SK-N-SH treated with all-trans-retinoic acid at 6 μM for 48 hours (cell line): ENCODE measurements around the gene OR8U1.

ENCODE experiments used
- ATAC-seq: fragments of 200-7000 bp; cut with Tn5 transposase; 3 replicates; pipeline ENCODE4 v1.9.1; 2020; ENCODE audit warnings: mild to moderate bottlenecking, moderate library complexity
- ARNTL ChIP-seq: fragments of 450-650 bp; formaldehyde crosslinking; IDR thresholded peaks from 2 replicates; pipeline ENCODE4 v1.5.0; 2020; ENCODE audit warnings: low read depth, mild to moderate bottlenecking, moderate library complexity, borderline replicate concordance
- BACH2 ChIP-seq: fragments of 250-450 bp; sonication (Bioruptor Pico); IDR thresholded peaks from 2 replicates; pipeline ENCODE4 v1.9.0; 2021; ENCODE audit warnings: mild to moderate bottlenecking, borderline replicate concordance
- CSDC2 ChIP-seq: fragments of 250-450 bp; sonication (Bioruptor Pico); IDR thresholded peaks from 2 replicates; pipeline ENCODE4 v1.5.0; 2020; ENCODE audit warnings: mild to moderate bottlenecking, moderate library complexity
- CSRNP3 ChIP-seq: fragments of 250-450 bp; sonication (Bioruptor Pico); IDR thresholded peaks from 2 replicates; pipeline ENCODE4 v1.5.1; 2021; ENCODE audit warnings: mild to moderate bottlenecking, moderate library complexity
- ESRRG ChIP-seq: fragments of 250-450 bp; sonication (Bioruptor Pico); IDR thresholded peaks from 2 replicates; pipeline ENCODE4 v1.6.1; 2021; ENCODE audit warnings: mild to moderate bottlenecking
- GLIS3 ChIP-seq: fragments of 250-450 bp; sonication (Bioruptor Pico); IDR thresholded peaks from 2 replicates; pipeline ENCODE4 v1.5.0; 2020; ENCODE audit warnings: mild to moderate bottlenecking, moderate library complexity
- ISL1 ChIP-seq: fragments of 250-450 bp; sonication (Bioruptor Pico); IDR thresholded peaks from 2 replicates; pipeline ENCODE4 v2.1.2; 2022; ENCODE audit warnings: mild to moderate bottlenecking, moderate library complexity
- OSR1 ChIP-seq: fragments of 250-450 bp; sonication (Bioruptor Pico); IDR thresholded peaks from 2 replicates; pipeline ENCODE4 v1.8.0; 2022; ENCODE audit warnings: moderate library complexity, mild to moderate bottlenecking, inconsistent platforms
- PATZ1 ChIP-seq: fragments of 250-450 bp; sonication (Bioruptor Pico); IDR thresholded peaks from 2 replicates; pipeline ENCODE4 v1.8.0; 2020; ENCODE audit warnings: mild to moderate bottlenecking, moderate library complexity, borderline replicate concordance
- POU6F1 ChIP-seq: fragments of 250-450 bp; sonication (Bioruptor Pico); IDR thresholded peaks from 2 replicates; pipeline ENCODE4 v1.8.0; 2021; ENCODE audit warnings: low read depth, mild to moderate bottlenecking, moderate library complexity, borderline replicate concordance
- PPARA ChIP-seq: fragments of 250-450 bp; sonication (Bioruptor Pico); IDR thresholded peaks from 2 replicates; pipeline ENCODE4 v1.5.0; 2020; ENCODE audit warnings: mild to moderate bottlenecking, borderline replicate concordance
- RARB ChIP-seq: fragments of 250-450 bp; sonication (Bioruptor Pico); IDR thresholded peaks from 2 replicates; pipeline ENCODE4 v1.8.0; 2021; ENCODE audit warnings: mild to moderate bottlenecking, moderate library complexity
- SNAI2 ChIP-seq: fragments of 250-450 bp; sonication (Bioruptor Pico); IDR thresholded peaks from 2 replicates; pipeline ENCODE4 v1.5.0; 2020; ENCODE audit warnings: mild to moderate bottlenecking, moderate library complexity
- TCF4 ChIP-seq: fragments of 250-450 bp; sonication (Bioruptor Pico); IDR thresholded peaks from 2 replicates; pipeline ENCODE4 v1.8.0; 2021; ENCODE audit warnings: mild to moderate bottlenecking, moderate library complexity, borderline replicate concordance
- TOX ChIP-seq: fragments of 250-450 bp; sonication (Bioruptor Pico); IDR thresholded peaks from 2 replicates; pipeline ENCODE4 v1.8.0; 2021; ENCODE audit warnings: mild to moderate bottlenecking, moderate library complexity, borderline replicate concordance
- ZC3H10 ChIP-seq: fragments of 250-450 bp; sonication (Bioruptor Pico); IDR thresholded peaks from 2 replicates; pipeline ENCODE4 v1.5.1; 2021; ENCODE audit warnings: mild to moderate bottlenecking, moderate library complexity
- ZFP3 ChIP-seq: fragments of 250-450 bp; sonication (Bioruptor Pico); IDR thresholded peaks from 2 replicates; pipeline ENCODE4 v1.5.0; 2020; ENCODE audit warnings: mild to moderate bottlenecking, moderate library complexity
- ZFP30 ChIP-seq: fragments of 450-650 bp; formaldehyde crosslinking; IDR thresholded peaks from 2 replicates; pipeline ENCODE4 v1.5.0; 2022; ENCODE audit warnings: mild to moderate bottlenecking, moderate library complexity
- ZNF565 ChIP-seq: fragments of 450-650 bp; formaldehyde crosslinking; conservative IDR thresholded peaks from 2 replicates; pipeline ENCODE4 v1.5.0; 2020; ENCODE audit warnings: low read depth, mild to moderate bottlenecking, moderate library complexity
- ZNF70 ChIP-seq: fragments of 450-650 bp; formaldehyde crosslinking; IDR thresholded peaks from 2 replicates; pipeline ENCODE4 v1.5.0; 2020; ENCODE audit warnings: mild to moderate bottlenecking, moderate library complexity
- ZNF8 ChIP-seq: fragments of 450-650 bp; formaldehyde crosslinking; IDR thresholded peaks from 2 replicates; pipeline ENCODE4 v1.5.0; 2020; ENCODE audit warnings: mild to moderate bottlenecking, moderate library complexity
- TF ChIP-seq, protein P1 (sequence below): fragments of 250-450 bp; sonication (Bioruptor Pico); IDR thresholded peaks from 2 replicates; pipeline ENCODE4 v1.5.0; 2020; ENCODE audit warnings: mild to moderate bottlenecking, moderate library complexity

Gene OR8U1

DNA sequence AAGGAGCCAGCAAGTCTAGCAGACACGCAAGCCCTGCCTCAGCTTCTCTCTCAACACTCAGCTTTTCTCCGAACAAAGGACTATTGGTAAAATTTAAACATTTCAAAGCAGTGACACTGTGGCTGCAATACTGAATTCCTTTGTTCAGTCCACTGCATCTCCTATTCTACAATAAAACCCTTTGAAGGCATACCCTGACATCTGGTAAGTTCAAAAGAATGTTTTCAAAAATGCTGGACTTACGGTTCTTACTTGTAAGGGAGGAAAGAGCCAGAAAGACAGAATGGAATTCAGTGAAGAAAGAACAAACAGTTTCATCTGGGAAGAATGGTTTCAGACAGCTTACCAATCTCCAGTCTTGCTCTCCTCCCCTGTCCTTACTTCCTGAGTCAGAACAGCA is 42.3 kb upstream of the OR8U1 start (continued):
- TF ChIP-seq POU6F1 (CRISPR knock-in tag) (no peak), CSRNP3 (no peak), ISL1 (CRISPR knock-in tag) (no peak), ARNTL (CRISPR knock-in tag) (no peak), SNAI2 (CRISPR knock-in tag) (no peak)
- TF ChIP-seq, all 23 proteins: peak for 0

DNA sequence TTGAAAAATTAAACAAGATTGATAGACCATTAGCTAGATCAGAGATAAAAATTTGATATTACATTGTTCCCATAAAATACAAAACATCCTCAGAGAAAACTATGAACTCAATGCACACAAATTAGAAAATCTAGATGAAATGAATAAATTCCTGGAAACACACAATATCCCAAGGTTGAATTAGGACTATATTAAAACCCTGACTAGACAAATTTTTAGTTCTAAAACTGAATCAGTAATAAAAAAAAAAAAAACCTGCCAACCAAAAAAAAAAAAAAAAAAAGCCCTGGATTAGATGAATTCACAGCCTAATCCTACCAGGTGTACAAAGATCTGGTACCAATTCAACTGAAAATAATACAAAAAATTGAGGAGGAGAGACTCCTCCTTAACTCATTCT is 35.1 kb upstream of the OR8U1 start:
- TF ChIP-seq CSRNP3, result no peak
- TF ChIP-seq SNAI2 (CRISPR knock-in tag), result no peak
- no peak for TF ChIP-seq TOX (CRISPR knock-in tag)
- TF ChIP-seq PATZ1 (CRISPR knock-in tag), result no peak
- no peak for TF ChIP-seq ZFP3
- TF ChIP-seq ISL1 (CRISPR knock-in tag), result no peak
- TF ChIP-seq ZC3H10, result no peak
- TF ChIP-seq ARNTL (CRISPR knock-in tag), result no peak
- TF ChIP-seq POU6F1 (CRISPR knock-in tag), result no peak
- no peak for TF ChIP-seq ZNF70 (CRISPR knock-in tag)
- TF ChIP-seq ZFP30, result no peak
- no peak for TF ChIP-seq PPARA
- no peak for TF ChIP-seq ESRRG (CRISPR knock-in tag)
- no peak for TF ChIP-seq ZNF8
- TF ChIP-seq ZNF565, result no peak
- no peak for TF ChIP-seq OSR1 (CRISPR knock-in tag)
- no peak for TF ChIP-seq RARB (CRISPR knock-in tag)
- TF ChIP-seq CSDC2 (CRISPR knock-in tag), result no peak
- TF ChIP-seq TCF4 (CRISPR knock-in tag), result no peak
- TF ChIP-seq GLIS3 (CRISPR knock-in tag), result no peak
- TF ChIP-seq, all 23 proteins: peak for 0
- no peak for ATAC-seq

DNA sequence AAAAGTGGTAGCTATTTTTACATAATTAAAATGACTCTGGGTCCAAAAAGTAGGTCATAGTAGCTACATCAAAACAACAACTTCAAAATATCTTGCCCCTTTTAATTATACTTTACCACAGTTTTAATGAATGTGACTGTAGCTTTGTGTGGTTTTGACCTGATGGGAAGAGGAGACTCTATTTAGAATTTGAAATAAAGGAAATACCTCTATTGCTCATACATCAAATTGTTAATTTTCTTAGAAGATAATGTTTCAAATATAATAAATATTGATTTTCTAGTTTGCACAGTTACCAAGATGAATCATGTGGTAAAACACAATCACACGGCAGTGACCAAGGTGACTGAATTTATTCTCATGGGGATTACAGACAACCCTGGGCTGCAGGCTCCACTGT is 29.7 kb upstream of the OR8U1 start, which contains the start of gene OR8K1:
TSS of gene OR8K1 (plus strand) at position 301 of the 400 bp plus-strand sequence. CDS start at position 301, 0 bp downstream.
- TF ChIP-seq ZFP30 (no peak), BACH2 (CRISPR knock-in tag) (no peak), TCF4 (CRISPR knock-in tag) (no peak), ZNF565 (no peak), GLIS3 (CRISPR knock-in tag) (no peak), SNAI2 (CRISPR knock-in tag) (no peak), ZFP3 (no peak), POU6F1 (CRISPR knock-in tag) (no peak), TOX (CRISPR knock-in tag) (no peak), ZNF8 (no peak), OSR1 (CRISPR knock-in tag) (no peak), CSDC2 (CRISPR knock-in tag) (no peak), ISL1 (CRISPR knock-in tag) (no peak), RARB (CRISPR knock-in tag) (no peak), ZC3H10 (no peak), PATZ1 (CRISPR knock-in tag) (no peak), ESRRG (CRISPR knock-in tag) (no peak)
- TF ChIP-seq, protein P1, sequence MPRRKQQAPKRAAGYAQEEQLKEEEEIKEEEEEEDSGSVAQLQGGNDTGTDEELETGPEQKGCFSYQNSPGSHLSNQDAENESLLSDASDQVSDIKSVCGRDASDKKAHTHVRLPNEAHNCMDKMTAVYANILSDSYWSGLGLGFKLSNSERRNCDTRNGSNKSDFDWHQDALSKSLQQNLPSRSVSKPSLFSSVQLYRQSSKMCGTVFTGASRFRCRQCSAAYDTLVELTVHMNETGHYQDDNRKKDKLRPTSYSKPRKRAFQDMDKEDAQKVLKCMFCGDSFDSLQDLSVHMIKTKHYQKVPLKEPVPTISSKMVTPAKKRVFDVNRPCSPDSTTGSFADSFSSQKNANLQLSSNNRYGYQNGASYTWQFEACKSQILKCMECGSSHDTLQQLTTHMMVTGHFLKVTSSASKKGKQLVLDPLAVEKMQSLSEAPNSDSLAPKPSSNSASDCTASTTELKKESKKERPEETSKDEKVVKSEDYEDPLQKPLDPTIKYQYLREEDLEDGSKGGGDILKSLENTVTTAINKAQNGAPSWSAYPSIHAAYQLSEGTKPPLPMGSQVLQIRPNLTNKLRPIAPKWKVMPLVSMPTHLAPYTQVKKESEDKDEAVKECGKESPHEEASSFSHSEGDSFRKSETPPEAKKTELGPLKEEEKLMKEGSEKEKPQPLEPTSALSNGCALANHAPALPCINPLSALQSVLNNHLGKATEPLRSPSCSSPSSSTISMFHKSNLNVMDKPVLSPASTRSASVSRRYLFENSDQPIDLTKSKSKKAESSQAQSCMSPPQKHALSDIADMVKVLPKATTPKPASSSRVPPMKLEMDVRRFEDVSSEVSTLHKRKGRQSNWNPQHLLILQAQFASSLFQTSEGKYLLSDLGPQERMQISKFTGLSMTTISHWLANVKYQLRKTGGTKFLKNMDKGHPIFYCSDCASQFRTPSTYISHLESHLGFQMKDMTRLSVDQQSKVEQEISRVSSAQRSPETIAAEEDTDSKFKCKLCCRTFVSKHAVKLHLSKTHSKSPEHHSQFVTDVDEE (CRISPR knock-in tag), result no peak
- no peak for ATAC-seq
